Fibroblast of skin of right biceps (primary cell): Measurements from ENCODE around the gene HBM.
"Not testable (repeated sequence)": the region's sequence is repeated elsewhere in the genome, so short reads cannot be mapped to it uniquely, and the experiment has no call there.

ENCODE experiments used
- DNase-seq: peaks from one replicate; pipeline ENCODE4 v3.0.0-alpha.2; 2013

Gene HBM

GRCh38 chr16:170788-171187 is 5.0 kb downstream of the HBM start:
- no peak for DNase-seq

DNA sequence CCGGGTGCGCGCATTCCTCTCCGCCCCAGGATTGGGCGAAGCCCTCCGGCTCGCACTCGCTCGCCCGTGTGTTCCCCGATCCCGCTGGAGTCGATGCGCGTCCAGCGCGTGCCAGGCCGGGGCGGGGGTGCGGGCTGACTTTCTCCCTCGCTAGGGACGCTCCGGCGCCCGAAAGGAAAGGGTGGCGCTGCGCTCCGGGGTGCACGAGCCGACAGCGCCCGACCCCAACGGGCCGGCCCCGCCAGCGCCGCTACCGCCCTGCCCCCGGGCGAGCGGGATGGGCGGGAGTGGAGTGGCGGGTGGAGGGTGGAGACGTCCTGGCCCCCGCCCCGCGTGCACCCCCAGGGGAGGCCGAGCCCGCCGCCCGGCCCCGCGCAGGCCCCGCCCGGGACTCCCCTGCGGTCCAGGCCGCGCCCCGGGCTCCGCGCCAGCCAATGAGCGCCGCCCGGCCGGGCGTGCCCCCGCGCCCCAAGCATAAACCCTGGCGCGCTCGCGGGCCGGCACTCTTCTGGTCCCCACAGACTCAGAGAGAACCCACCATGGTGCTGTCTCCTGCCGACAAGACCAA is 6.7 kb downstream of the HBM start, which contains the start of gene HBA2:
TSS of gene HBA2 (plus strand) at position 503 of the 568 bp plus-strand sequence. CDS start at position 540, 37 bp downstream.
- DNase-seq = not testable (repeated sequence)

GRCh38 chr16:173211-173854 is 7.6 kb downstream of the HBM start:
- DNase-seq = not testable (repeated sequence)

DNA sequence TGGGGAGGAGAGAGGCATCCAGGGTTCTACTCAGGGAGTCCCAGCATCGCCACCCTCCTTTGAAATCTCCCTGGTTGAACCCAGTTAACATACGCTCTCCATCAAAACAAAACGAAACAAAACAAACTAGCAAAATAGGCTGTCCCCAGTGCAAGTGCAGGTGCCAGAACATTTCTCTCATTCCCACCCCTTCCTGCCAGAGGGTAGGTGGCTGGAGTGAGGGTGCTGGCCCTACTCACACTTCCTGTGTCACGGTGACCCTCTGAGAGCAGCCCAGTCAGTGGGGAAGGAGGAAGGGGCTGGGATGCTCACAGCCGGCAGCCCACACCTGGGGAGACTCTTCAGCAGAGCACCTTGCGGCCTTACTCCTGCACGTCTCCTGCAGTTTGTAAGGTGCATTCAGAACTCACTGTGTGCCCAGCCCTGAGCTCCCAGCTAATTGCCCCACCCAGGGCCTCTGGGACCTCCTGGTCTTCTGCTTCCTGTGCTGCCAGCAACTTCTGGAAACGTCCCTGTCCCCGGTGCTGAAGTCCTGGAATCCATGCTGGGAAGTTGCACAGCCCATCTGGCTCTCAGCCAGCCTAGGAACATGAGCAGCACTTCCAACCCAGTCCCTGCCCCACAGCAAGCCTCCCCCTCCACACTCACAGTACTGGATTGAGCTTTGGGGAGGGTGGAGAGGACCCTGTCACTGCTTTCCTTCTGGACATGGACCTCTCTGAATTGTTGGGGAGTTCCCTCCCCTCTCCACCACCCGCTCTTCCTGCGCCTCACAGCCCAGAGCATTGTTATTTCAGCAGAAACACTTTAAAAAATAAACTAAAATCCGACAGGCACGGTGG is 8.4 kb downstream of the HBM start:
- peak; percentile 21 for DNase-seq

DNA sequence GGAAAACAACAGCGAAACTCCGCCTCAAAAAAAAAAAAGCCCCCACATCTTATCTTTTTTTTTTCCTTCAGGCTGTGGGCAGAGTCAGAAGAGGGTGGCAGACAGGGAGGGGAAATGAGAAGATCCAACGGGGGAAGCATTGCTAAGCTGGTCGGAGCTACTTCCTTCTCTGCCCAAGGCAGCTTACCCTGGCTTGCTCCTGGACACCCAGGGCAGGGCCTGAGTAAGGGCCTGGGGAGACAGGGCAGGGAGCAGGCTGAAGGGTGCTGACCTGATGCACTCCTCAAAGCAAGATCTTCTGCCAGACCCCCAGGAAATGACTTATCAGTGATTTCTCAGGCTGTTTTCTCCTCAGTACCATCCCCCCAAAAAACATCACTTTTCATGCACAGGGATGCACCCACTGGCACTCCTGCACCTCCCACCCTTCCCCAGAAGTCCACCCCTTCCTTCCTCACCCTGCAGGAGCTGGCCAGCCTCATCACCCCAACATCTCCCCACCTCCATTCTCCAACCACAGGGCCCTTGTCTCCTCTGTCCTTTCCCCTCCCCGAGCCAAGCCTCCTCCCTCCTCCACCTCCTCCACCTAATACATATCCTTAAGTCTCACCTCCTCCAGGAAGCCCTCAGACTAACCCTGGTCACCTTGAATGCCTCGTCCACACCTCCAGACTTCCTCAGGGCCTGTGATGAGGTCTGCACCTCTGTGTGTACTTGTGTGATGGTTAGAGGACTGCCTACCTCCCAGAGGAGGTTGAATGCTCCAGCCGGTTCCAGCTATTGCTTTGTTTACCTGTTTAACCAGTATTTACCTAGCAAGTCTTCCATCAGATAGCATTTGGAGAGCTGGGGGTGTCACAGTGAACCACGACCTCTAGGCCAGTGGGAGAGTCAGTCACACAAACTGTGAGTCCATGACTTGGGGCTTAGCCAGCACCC is 9.5 kb downstream of the HBM start:
- no peak for DNase-seq

DNA sequence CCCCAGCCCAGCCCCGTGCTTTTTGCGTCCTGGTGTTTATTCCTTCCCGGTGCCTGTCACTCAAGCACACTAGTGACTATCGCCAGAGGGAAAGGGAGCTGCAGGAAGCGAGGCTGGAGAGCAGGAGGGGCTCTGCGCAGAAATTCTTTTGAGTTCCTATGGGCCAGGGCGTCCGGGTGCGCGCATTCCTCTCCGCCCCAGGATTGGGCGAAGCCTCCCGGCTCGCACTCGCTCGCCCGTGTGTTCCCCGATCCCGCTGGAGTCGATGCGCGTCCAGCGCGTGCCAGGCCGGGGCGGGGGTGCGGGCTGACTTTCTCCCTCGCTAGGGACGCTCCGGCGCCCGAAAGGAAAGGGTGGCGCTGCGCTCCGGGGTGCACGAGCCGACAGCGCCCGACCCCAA is 10.2 kb downstream of the HBM start:
- DNase-seq = not testable (repeated sequence)

- DNase-seq = not testable (repeated sequence)
Measured at GRCh38 chr16:176477-177382, 11.0 kb downstream of the HBM start, which contains the start of gene HBA1. Gene HBA1, plus strand, starts transcription at chr16:176680. Its CDS starts 37 bp downstream, at chr16:176717.

- no peak for DNase-seq
Measured at GRCh38 chr16:177394-177822, 11.6 kb downstream of the HBM start.

GRCh38 chr16:177981-178667 is 12.3 kb downstream of the HBM start:
- no peak for DNase-seq

GRCh38 chr16:178668-179015 is 12.9 kb downstream of the HBM start:
- DNase-seq = no peak

DNA sequence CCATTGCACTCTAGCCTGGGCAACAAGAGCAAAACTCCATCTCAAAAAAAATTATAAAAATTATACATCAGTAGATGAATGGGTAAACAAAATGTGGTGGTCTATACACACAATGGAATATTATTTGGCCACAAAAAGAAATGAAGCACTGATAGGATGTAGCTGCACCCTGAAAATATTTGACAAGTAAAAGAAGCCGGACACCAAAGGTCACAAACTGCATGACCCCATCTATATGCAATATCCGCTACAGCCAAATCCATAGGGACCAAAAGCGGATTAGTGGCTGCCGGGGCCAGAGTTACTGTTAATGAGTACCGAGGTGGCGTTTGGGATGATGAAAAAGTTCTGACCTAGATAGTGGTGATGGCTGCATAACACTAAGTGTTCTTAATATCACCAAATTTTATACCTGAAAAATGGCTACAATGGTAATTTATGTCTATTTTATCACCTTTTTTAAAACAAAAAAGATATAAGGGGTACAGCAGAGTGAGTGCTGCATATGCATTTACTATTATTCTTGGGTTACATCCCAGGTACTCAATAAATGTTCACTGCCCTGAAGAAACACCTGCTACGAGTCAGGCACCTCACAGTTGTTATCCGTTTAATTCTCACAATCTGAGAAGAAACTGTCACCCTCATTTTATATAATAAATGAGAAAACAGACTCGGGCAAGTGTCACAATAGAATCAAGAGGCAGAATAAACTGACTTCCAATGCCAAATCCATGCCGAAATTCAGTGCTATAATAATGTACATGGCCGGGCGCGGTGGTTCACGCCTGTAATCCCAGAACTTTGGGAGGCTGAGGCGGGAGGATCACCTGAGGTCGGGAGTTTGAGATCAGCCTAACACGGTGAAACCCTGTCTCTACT is 13.7 kb downstream of the HBM start:
- DNase-seq = no peak

DNA sequence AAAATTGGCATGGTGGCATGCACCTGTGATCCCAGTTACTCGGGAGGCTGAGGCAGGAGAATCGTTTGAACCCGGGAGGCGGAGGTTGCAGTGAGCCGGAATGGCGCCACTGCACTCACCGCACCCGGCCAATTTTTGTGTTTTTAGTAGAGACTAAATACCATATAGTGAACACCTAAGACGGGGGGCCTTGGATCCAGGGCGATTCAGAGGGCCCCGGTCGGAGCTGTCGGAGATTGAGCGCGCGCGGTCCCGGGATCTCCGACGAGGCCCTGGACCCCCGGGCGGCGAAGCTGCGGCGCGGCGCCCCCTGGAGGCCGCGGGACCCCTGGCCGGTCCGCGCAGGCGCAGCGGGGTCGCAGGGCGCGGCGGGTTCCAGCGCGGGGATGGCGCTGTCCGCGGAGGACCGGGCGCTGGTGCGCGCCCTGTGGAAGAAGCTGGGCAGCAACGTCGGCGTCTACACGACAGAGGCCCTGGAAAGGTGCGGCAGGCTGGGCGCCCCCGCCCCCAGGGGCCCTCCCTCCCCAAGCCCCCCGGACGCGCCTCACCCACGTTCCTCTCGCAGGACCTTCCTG is 14.4 kb downstream of the HBM start, which contains the start of gene HBQ1:
TSS of gene HBQ1 (plus strand) at position 359 of the 575 bp plus-strand sequence. CDS start at position 387, 28 bp downstream.
- peak; percentile 38 for DNase-seq

- peak; percentile 67 for DNase-seq
Measured at GRCh38 chr16:180681-181564, 15.1 kb downstream of the HBM start.

DNA sequence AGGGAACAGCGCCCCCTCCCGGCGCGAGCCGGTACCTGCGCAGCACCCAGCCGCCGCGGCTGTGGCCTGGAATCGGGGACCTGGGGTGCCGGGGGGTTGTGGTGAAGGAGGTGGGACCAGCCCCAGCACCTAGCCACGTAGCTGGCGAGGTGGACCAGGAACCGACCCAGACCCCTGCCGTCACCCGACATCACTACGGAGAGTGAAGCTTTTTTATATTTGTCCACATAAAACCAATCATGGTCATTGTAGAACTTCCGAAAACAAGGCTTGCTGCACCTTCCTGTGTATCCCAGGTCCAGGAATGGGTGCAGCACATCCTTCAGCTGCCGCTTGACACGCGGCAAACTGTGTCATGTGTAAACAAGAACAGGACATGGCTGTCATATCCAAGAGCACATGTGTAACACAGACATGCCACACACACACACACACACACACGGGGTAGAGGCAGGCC is 15.8 kb downstream of the HBM start:
- peak; percentile 8 for DNase-seq

DNA sequence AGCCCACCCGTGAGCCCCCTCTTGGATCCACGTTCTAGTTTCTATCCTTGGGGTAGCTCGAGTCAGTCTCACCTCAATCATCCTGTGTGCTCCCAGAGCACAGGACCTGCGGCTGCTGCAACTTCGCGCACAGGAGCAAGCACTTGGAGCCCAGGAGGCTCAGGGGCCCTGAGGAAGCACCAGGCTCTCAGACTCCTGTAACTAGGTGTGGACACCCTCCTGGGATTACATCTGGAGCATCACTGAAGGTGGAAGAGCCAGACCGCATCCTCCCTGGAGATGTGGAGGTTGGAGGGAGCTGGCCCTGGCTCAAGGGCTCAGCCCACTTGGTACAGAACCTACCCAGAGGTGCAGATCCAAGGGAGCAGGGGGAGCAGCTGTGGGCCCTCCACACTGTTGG is 17.2 kb downstream of the HBM start:
- DNase-seq = no peak

GRCh38 chr16:185213-185612 is 19.4 kb downstream of the HBM start:
- no peak for DNase-seq

DNA sequence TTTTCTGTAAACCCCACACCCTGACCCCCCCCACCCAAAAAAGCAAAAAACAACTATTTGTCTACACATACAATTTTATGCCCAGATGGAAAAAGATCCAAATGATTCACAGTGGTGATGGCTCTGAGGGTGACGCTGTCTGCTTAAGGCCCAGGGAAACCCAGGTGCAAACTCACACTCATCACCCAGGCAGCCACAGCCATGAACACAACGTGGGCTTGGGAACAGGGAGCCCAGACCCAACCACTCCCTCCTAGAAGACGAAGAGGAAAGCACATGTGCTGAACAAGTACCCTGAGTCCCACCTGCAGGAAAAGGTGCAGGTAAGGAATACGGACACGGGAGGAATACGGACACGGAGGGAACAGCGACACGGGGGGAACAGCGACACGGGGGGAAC is 19.9 kb downstream of the HBM start:
- no peak for DNase-seq

DNA sequence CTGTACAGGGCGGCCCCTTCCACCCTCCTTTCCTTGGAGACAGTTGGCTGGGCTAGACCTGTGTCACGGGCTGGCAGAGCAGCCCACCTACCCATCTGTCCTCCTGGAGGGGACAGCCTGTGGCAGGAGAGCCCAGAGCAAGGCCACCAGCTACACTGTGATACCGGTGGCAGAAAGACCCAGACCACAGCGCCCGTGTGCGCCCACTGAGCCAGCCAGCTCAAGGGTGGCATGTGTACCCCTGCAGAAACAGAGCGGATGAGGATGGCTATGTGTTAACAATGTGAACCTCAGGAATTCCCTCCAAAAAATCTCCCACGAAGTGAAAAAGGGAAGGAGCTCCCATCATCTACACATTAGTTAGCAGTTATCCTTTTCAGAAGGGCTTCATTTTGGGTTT is 21.6 kb downstream of the HBM start:
- DNase-seq = no peak
